Left cardiac atrium (tissue), 4 donors: Measurements from ENCODE around the gene ZNF860. TPM values are rescaled to one million over a fixed set of nuclear protein-coding genes. Genes with fewer than 3 reads are reported as not detected.

Experiments used
- ATAC-seq, 2 donors: fragments of 200-7000 bp; cut with Tn5 transposase; one replicate each; pipeline ENCODE4 v1.9.1; 2020; ENCODE audit warnings: mild to moderate bottlenecking in 2 of 2, moderate library complexity in 2 of 2
- DNase-seq: peaks from one replicate; pipeline ENCODE4 v3.0.0-alpha.2; 2020
- intact Hi-C, 2 donors: fragments of 100-400 bp; cut with DNase I; formaldehyde crosslinking; loops; one replicate each; pipeline versions ENCODE4 v1.14.1 to v1.15.1; 2022 to 2023
- long read RNA-seq: library from polyadenylated mRNA; unstranded; transcript quantifications from one replicate; pipeline ENCODE4 v2.0.0, GENCODE V29; 2021
- total RNA-seq, 2 donors: library from RNA; stranded (reverse); fragmentation: NEBNext Ultra II Directional; extraction: Animal tissue kit (Norgen Biotek cat#: 25700); gene quantifications; one replicate each; pipeline ENCODE4 v1.2.1, GENCODE V29; 2021
- donor health status: DM: no; HTN: yes; CAD: no.
- donor health status: DM: no; HTN: yes; CAD: no; lungs with severe emphysema.
- donor health status: DM: yes; HTN: yes; CAD: no.
- donor health status: Dilated cardiomyopathy.

Gene ZNF860
- under 1 TPM; 0.13 to 0.29 TPM for total RNA-seq
- long read RNA-seq, result 0 reads

GRCh38 chr3:31981206-31982181 is at the start of gene ZNF860, which contains the start of gene OSBPL10:
ZNF860 (plus strand) TSS chr3:31981750; CDS start chr3:31989080, 7,330 bp downstream.
OSBPL10 (minus strand) TSS chr3:31981262; CDS start chr3:31981179, 83 bp downstream.
- DNase-seq (peak; percentile 93), ATAC-seq (peak; percentile 93 to 96)
- intact Hi-C loops, result no loop called here

- ATAC-seq, result no peak
- no peak for DNase-seq
- intact Hi-C loops, result no loop called here
These were observed 48.6 kb upstream of the ZNF860 start for GRCh38 chr3:31932990-31933389.

GRCh38 chr3:31934018-31934417 is 47.5 kb upstream of the ZNF860 start:
- DNase-seq (no peak), ATAC-seq (peak in 1 of 2 donors; percentile 33)
- intact Hi-C loops, result no loop called here

- intact Hi-C loops, result no loop called here
- DNase-seq (no peak), ATAC-seq (no peak)
These were observed 46.7 kb upstream of the ZNF860 start for GRCh38 chr3:31934866-31935265.

GRCh38 chr3:31936420-31937060 is 45.0 kb upstream of the ZNF860 start:
- ATAC-seq (peak in 1 of 2 donors; percentile 90), DNase-seq (no peak)
- intact Hi-C loops, result no loop called here

GRCh38 chr3:31937225-31937624 is 44.3 kb upstream of the ZNF860 start:
- DNase-seq (no peak), ATAC-seq (no peak)
- intact Hi-C loops, result no loop called here

GRCh38 chr3:31942446-31942845 is 39.1 kb upstream of the ZNF860 start:
- no peak for DNase-seq
- ATAC-seq, result no peak
- intact Hi-C loops, result no loop called here

- DNase-seq, result no peak
- intact Hi-C loops, result no loop called here
- ATAC-seq, result no peak
These were observed 38.5 kb upstream of the ZNF860 start for GRCh38 chr3:31943041-31943440.

GRCh38 chr3:31945738-31946052 is 35.9 kb upstream of the ZNF860 start:
- intact Hi-C loops, result no loop called here
- ATAC-seq, result peak; percentile 67 to 68
- DNase-seq, result no peak

- DNase-seq (no peak), ATAC-seq (peak; percentile 19 to 30)
- intact Hi-C loops, result no loop called here
These were observed 35.0 kb upstream of the ZNF860 start for GRCh38 chr3:31946484-31947081.

- intact Hi-C loops, result no loop called here
- DNase-seq, result no peak
- no peak for ATAC-seq
These were observed 34.4 kb upstream of the ZNF860 start for GRCh38 chr3:31947162-31947561.

- DNase-seq (no peak), ATAC-seq (no peak)
- intact Hi-C loops, result no loop called here
These were observed 33.9 kb upstream of the ZNF860 start for GRCh38 chr3:31947671-31948091.

GRCh38 chr3:31948280-31948679 is 33.3 kb upstream of the ZNF860 start:
- DNase-seq (no peak), ATAC-seq (no peak)
- intact Hi-C loops, result no loop called here

- no peak for ATAC-seq
- intact Hi-C loops, result no loop called here
- DNase-seq, result no peak
These were observed 29.3 kb upstream of the ZNF860 start for GRCh38 chr3:31952205-31952604.

- DNase-seq (no peak), ATAC-seq (no peak)
- intact Hi-C loops, result no loop called here
These were observed 28.5 kb upstream of the ZNF860 start for GRCh38 chr3:31953091-31953490.

GRCh38 chr3:31953636-31954035 is 27.9 kb upstream of the ZNF860 start:
- intact Hi-C loops, result no loop called here
- ATAC-seq, result no peak
- no peak for DNase-seq

- DNase-seq (no peak), ATAC-seq (no peak)
- intact Hi-C loops, result no loop called here
These were observed 26.0 kb upstream of the ZNF860 start for GRCh38 chr3:31955581-31955980.

- DNase-seq (no peak), ATAC-seq (no peak)
- intact Hi-C loops, result no loop called here
These were observed 24.4 kb upstream of the ZNF860 start for GRCh38 chr3:31957106-31957505.

- intact Hi-C loops, result no loop called here
- DNase-seq, result no peak
- ATAC-seq, result peak; percentile 45 to 60
These were observed 22.8 kb upstream of the ZNF860 start for GRCh38 chr3:31958701-31959152.

GRCh38 chr3:31959251-31959650 is 22.3 kb upstream of the ZNF860 start:
- DNase-seq, result no peak
- intact Hi-C loops, result no loop called here
- no peak for ATAC-seq
